ENCODE measurements around the gene CEP76. TPM values are rescaled to one million over a fixed set of nuclear protein-coding genes. Genes with fewer than 3 reads are reported as not detected.

CEP76 gene
- total RNA-seq, 1 experiment from 2014 or later, result 13.5 TPM

DNA sequence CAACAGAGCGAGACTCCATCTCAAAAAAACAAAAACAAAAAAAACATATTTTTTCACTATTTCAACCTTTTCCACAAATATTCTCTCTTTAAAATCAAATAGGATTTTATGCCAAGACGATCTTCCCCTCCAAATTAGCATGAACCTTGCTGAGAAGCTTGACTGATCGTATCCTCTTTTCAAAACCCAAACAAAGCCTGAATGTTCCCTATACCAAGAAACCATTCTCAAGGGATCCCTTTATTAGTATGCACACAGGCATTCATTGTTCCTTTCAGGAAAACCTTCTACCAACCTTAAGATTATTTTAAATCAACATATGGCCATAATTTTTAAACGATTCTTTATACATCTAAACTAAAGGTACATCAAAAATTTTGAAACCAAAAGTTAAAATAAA is 50.9 kb downstream of the CEP76 start:
- no peak for TF ChIP-seq ZFX (IDR thresholded peaks at IDR 0.05)
- no peak for TF ChIP-seq CBX3 (IDR thresholded peaks at IDR 0.05; ENCODE audit: low read depth)
- no peak for TF ChIP-seq POLR2AphosphoS5 (IDR thresholded peaks at IDR 0.05; ENCODE audit: low read depth, low read length)
- no peak for TF ChIP-seq JUND (IDR thresholded peaks at IDR 0.05)
- TF ChIP-seq, protein P1, sequence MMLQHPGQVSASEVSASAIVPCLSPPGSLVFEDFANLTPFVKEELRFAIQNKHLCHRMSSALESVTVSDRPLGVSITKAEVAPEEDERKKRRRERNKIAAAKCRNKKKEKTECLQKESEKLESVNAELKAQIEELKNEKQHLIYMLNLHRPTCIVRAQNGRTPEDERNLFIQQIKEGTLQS (IDR thresholded peaks at IDR 0.05), result no peak
- no peak for TF ChIP-seq ELF1 (IDR thresholded peaks at IDR 0.05; ENCODE audit: borderline replicate concordance, low read depth)
- TF ChIP-seq TCF7L2 (IDR thresholded peaks at IDR 0.05; ENCODE audit: borderline replicate concordance, extremely low read depth, insufficient read depth, insufficient read length), result no peak
- no peak for TF ChIP-seq YY1 (IDR thresholded peaks at IDR 0.05; ENCODE audit: extremely low read depth, insufficient replicate concordance, low read depth, low read length)
- TF ChIP-seq, protein P2, sequence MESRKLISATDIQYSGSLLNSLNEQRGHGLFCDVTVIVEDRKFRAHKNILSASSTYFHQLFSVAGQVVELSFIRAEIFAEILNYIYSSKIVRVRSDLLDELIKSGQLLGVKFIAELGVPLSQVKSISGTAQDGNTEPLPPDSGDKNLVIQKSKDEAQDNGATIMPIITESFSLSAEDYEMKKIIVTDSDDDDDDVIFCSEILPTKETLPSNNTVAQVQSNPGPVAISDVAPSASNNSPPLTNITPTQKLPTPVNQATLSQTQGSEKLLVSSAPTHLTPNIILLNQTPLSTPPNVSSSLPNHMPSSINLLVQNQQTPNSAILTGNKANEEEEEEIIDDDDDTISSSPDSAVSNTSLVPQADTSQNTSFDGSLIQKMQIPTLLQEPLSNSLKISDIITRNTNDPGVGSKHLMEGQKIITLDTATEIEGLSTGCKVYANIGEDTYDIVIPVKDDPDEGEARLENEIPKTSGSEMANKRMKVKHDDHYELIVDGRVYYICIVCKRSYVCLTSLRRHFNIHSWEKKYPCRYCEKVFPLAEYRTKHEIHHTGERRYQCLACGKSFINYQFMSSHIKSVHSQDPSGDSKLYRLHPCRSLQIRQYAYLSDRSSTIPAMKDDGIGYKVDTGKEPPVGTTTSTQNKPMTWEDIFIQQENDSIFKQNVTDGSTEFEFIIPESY (IDR thresholded peaks at IDR 0.05; ENCODE audit: extremely low read depth, insufficient replicate concordance, low read length), result no peak
- no peak for TF ChIP-seq RAD21 (IDR thresholded peaks at IDR 0.05; ENCODE audit: low read depth)
- TF ChIP-seq, protein P3, sequence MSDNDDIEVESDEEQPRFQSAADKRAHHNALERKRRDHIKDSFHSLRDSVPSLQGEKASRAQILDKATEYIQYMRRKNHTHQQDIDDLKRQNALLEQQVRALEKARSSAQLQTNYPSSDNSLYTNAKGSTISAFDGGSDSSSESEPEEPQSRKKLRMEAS (IDR thresholded peaks at IDR 0.05), result no peak
- no peak for TF ChIP-seq EZH2phosphoT487 (IDR thresholded peaks at IDR 0.05; ENCODE audit: borderline replicate concordance)
- no peak for TF ChIP-seq SRF (IDR thresholded peaks at IDR 0.05; ENCODE audit: low read depth)
- no peak for TF ChIP-seq EZH2 (IDR thresholded peaks at IDR 0.05)
- TF ChIP-seq EGR1 (IDR thresholded peaks at IDR 0.05; ENCODE audit: low read depth), result no peak
- no peak for TF ChIP-seq FOSL1 (IDR thresholded peaks at IDR 0.05; ENCODE audit: low read depth)
- TF ChIP-seq, protein P4, sequence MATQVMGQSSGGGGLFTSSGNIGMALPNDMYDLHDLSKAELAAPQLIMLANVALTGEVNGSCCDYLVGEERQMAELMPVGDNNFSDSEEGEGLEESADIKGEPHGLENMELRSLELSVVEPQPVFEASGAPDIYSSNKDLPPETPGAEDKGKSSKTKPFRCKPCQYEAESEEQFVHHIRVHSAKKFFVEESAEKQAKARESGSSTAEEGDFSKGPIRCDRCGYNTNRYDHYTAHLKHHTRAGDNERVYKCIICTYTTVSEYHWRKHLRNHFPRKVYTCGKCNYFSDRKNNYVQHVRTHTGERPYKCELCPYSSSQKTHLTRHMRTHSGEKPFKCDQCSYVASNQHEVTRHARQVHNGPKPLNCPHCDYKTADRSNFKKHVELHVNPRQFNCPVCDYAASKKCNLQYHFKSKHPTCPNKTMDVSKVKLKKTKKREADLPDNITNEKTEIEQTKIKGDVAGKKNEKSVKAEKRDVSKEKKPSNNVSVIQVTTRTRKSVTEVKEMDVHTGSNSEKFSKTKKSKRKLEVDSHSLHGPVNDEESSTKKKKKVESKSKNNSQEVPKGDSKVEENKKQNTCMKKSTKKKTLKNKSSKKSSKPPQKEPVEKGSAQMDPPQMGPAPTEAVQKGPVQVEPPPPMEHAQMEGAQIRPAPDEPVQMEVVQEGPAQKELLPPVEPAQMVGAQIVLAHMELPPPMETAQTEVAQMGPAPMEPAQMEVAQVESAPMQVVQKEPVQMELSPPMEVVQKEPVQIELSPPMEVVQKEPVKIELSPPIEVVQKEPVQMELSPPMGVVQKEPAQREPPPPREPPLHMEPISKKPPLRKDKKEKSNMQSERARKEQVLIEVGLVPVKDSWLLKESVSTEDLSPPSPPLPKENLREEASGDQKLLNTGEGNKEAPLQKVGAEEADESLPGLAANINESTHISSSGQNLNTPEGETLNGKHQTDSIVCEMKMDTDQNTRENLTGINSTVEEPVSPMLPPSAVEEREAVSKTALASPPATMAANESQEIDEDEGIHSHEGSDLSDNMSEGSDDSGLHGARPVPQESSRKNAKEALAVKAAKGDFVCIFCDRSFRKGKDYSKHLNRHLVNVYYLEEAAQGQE (IDR thresholded peaks at IDR 0.05; ENCODE audit: low read depth), result no peak
- no peak for TF ChIP-seq ZNF274 (IDR thresholded peaks at IDR 0.05; ENCODE audit: low read depth, low read length)
- Histone ChIP-seq H4K20me1 (ENCODE audit: insufficient read depth) (0 out of 2 replicates have a peak, but pooled peaks cover 3% of the 10 kb centered on the region), H3K27me3 (ENCODE audit: insufficient read depth, low read length) (no peaks in the 10 kb centered on the region), H3K36me3 (ENCODE audit: control insufficient read depth in 1 of 2, insufficient read depth in 2 of 2, low read length in 2 of 2) (no peaks in the 10 kb centered on the region), H3K4me1 (ENCODE audit: control insufficient read depth in 1 of 2, insufficient read depth in 2 of 2, low read length in 2 of 2) (peaks cover 7 to 17% of the 10 kb centered on the region in 2 experiments), H3K9me3 (ENCODE audit: control insufficient read depth in 1 of 2, insufficient read depth in 1 of 2, low read depth in 1 of 2, low read length in 2 of 2) (no peaks in the 10 kb centered on the region), H3K9ac (ENCODE audit: low read length) (no peak overlapping the region), H2AFZ (ENCODE audit: low read depth, low read length, poor library complexity, severe bottlenecking) (no peak overlapping the region), H3K9me2 (ENCODE audit: insufficient read depth) (no peaks in the 10 kb centered on the region), H3K4me3 (replicated peaks in 1 of 2; ENCODE audit: low read depth in 1 of 2, low read length in 2 of 2) (no peak overlapping the region), H3K27ac (ENCODE audit: low read depth, low read length) (no peak overlapping the region), H3K79me2 (ENCODE audit: insufficient read depth, low read length) (peaks cover 54% of the 10 kb centered on the region), H3K4me2 (ENCODE audit: low read length) (no peak overlapping the region)
- ChIA-PET RAD21 (ENCODE audit: low non-redundant PET in 1 of 2, low total read pairs in 2 of 2, uncharacterized antibody in 2 of 2, unreplicated experiment in 2 of 2) (no interaction called here), POLR2A (no interaction called here), CTCF (no interaction called here)
- DNase-seq (ENCODE audit: low read depth, low spot score) (no peak), ATAC-seq (no peak)
- intact Hi-C loops (cut with micrococcal nuclease), result no loop called here
- BruUV-seq (replicated peaks), result no TSS peak
